SK-N-MC (cell line): ENCODE measurements around the gene SLC12A5.
A peak's percentile ranks its signal among the peaks of the same experiment; 100 is the strongest.

Experiments used
- DNase-seq: peaks from one replicate; pipeline ENCODE4 v3.0.0-alpha.2; 2011; ENCODE audit warnings: low read depth, low spot score
- H3K27ac ChIP-seq: fragments of 200-600 bp; sonication (generic); 2 replicates; pipeline ENCODE4 v1.5.1; 2016; ENCODE audit warnings: mixed run types
- H3K36me3 ChIP-seq: fragments of 200-600 bp; sonication (generic); 2 replicates; pipeline ENCODE4 v1.6.1; 2017; ENCODE audit warnings: antibody characterized with exemption, low read length, mixed read lengths; ENCODE audit not compliant: insufficient read depth
- H3K4me3 ChIP-seq: fragments of 200-600 bp; sonication (generic); 2 replicates; pipeline ENCODE4 v1.5.1; 2016
- H3K9ac ChIP-seq: fragments of 200-600 bp; sonication (generic); 2 replicates; pipeline ENCODE4 v1.8.0; 2017; ENCODE audit warnings: mixed run types, mixed read lengths; ENCODE audit not compliant: insufficient read length
- H3K9me3 ChIP-seq: fragments of 200-600 bp; sonication (generic); 2 replicates; pipeline ENCODE4 v1.6.1; 2017; ENCODE audit warnings: low read depth, mild to moderate bottlenecking, antibody characterized with exemption, low read length, moderate library complexity, mixed read lengths
- EZH2 ChIP-seq: fragments of 200-600 bp; sonication (generic); IDR thresholded peaks from one replicate; pipeline ENCODE4 v1.6.1; 2017; ENCODE audit warnings: antibody characterized with exemption
- FOXP2 ChIP-seq: optimal IDR thresholded peaks from 2 replicates; pipeline ENCODE3; 2011; ENCODE audit warnings: mild to moderate bottlenecking, moderate library complexity; ENCODE audit not compliant: insufficient read depth; ENCODE audit errors: extremely low read length, control extremely low read depth
- POLR2AphosphoS5 ChIP-seq: IDR thresholded peaks from 2 replicates; pipeline ENCODE4 v1.6.1; 2012; ENCODE audit warnings: mild to moderate bottlenecking, low read depth, low read length, borderline replicate concordance

The SLC12A5 gene

DNA sequence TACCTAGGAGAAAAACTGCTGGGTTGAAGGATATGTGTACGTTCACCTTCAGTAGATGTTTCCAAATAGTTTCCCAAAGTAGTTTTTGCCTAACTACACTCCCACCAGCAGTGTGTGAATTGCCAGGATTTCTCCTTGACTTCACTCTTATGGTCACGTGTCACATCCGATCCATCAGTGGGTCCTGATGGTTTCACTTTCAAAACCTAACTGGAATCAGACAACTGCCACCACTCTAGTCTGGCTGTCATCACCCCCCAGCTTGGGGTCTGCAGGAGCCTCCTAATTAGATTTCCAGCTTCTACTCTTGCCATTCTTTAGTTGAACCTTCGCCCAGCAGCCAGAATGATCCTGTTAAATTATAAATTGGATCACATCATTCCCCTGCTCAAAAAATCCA, 8.5 kb upstream of the SLC12A5 start:
- no peak for DNase-seq
- no peak overlapping the region for H3K9ac ChIP-seq
- H3K4me3 ChIP-seq: no peak overlapping the region
- no peaks in the 10 kb centered on the region for H3K36me3 ChIP-seq
- no peak overlapping the region for H3K27ac ChIP-seq
- TF ChIP-seq EZH2 (no peak), POLR2AphosphoS5 (no peak), FOXP2 (no peak)
- no peaks in the 10 kb centered on the region for H3K9me3 ChIP-seq

DNA sequence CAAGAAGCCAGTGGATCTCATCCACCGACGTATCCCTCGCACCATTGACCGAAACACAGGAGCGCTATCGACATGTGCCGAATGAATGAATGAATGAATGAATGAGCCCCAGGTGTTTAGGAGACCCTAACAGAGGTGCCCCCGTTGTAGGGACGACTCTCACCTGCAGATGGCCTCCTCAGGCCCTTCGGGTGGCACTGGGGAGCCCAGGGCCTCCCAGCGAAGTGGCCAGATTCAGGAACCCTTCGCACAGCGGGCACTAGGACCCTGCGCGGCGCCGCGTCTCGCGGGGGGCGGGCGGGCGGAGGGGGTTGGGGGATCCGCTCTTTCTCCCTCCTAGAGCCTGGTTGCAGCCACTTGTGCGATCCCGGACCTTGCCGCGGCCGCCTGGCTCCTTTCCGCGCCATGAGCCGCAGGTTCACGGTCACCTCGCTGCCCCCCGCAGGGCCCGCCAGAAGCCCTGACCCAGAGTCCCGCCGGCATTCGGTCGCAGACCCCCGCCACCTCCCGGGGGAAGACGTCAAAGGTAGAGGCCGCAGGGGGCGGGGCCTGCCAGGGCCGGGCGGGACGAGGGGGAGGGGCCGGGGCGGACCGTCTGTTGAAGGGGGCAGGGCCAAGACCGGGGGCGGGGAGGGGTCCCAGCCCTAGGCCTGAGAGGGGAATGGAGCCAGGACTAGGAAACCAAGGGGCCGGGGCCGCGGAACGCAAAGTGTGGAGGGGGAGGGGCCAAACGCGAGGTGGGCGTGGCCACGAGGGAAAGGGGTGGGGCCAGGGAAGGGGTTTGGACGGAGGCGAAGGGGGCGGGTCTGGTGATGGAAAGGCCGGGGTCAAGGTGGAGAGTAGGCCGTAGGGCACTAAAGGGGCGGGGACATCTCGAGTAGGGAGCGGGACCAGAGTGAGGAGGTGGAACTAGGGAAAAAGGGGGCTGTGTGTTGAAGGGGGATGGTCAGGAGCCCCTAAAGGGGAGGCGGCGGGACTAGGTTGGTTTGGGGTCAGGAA, 7.4 kb upstream of the SLC12A5 start:
- H3K9ac ChIP-seq: peak overlapping the region; percentile 77
- no peak for TF ChIP-seq EZH2
- no peak; the same call in 1 of the 2 replicates for TF ChIP-seq POLR2AphosphoS5
- TF ChIP-seq FOXP2: no peak
- H3K4me3 ChIP-seq: peak overlapping the region; percentile 92
- H3K36me3 ChIP-seq: no peaks in the 10 kb centered on the region
- no peak overlapping the region for H3K27ac ChIP-seq
- no peak for DNase-seq
- no peaks in the 10 kb centered on the region for H3K9me3 ChIP-seq

DNA sequence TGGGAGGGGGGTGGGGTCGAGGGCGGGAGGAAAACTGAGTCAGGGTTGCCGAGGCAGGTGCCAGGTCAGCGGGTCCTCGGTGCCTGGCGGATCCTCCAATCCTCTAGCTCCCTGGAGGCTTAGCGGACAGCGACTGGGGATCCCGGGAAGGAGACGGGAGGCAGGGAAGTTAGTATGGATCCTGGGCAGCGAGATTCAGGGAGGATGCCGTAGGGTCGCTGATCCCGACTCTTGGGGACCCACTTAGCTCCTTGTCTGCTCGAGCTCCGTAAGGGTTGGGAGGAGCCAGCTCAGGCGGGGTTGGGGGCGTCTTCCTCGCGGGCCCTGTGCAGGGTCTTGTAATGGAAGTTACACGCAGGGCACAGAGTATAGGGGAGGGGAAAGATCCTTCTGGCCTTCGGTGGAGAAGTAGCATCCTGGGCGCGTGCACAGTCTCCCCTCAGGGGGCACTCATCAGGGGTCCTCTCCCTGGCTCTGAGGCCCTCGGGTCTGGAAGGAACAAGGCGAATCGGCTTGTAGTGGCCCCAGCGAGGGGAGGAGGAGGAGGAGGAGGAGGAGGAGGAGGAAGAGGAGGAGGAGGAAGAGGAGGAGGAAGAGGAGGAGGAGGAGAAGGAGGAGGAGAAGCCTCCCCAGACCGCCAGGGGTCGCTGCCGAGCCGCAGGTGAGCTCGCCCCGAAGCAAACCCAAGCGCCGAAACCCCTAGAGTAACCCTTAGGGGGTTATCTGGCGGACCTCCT, 6.4 kb upstream of the SLC12A5 start:
- no peak for DNase-seq
- Histone ChIP-seq H3K36me3 (no peaks in the 10 kb centered on the region), H3K4me3 (peak overlapping the region; percentile 92), H3K27ac (no peak overlapping the region), H3K9ac (no peak overlapping the region), H3K9me3 (no peaks in the 10 kb centered on the region)
- TF ChIP-seq FOXP2 (no peak), EZH2 (no peak), POLR2AphosphoS5 (no peak)

DNA sequence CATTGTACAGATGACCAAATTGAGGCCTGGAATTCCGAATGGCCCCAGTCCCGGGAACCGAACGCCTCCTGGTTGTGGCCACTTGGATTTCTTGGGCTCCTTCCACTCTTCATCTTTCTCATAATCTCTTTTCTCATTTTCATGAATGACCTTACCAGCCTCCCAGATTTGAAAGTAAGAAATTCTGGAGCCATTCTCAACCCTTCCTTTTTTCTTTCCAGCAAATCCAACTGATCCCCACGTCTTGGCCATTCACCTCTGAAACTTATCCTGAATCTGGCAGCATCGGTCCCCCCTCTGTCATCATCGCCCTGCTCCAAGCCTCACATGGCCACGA, 5.9 kb upstream of the SLC12A5 start:
- Histone ChIP-seq H3K4me3 (no peak overlapping the region), H3K27ac (no peak overlapping the region), H3K9ac (no peak overlapping the region), H3K36me3 (no peaks in the 10 kb centered on the region), H3K9me3 (no peaks in the 10 kb centered on the region)
- TF ChIP-seq EZH2: no peak
- TF ChIP-seq FOXP2: no peak
- TF ChIP-seq POLR2AphosphoS5: no peak
- DNase-seq: no peak

DNA sequence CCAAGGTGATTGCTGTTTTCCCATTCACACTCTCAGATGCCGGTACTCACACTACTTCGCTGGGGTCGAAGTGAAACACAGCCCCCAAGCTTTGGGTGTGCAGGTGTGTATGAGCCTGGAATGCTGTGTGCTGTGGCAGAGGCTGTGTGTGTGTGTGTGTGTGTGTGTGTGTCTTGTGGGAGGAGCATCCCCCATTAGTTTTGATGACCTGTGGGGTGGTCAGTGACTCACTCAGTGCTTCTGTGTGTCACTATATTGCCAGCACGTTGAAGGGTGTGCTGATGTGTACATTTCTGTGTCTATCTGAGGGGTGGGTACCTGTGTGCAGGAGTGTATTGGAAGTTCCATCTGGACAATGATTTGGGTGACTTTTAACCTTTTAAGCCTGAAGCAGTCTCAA, 5.0 kb upstream of the SLC12A5 start:
- Histone ChIP-seq H3K4me3 (no peak overlapping the region), H3K36me3 (no peaks in the 10 kb centered on the region), H3K27ac (no peak overlapping the region), H3K9ac (no peak overlapping the region), H3K9me3 (no peaks in the 10 kb centered on the region)
- TF ChIP-seq POLR2AphosphoS5 (no peak), EZH2 (no peak), FOXP2 (no peak)
- no peak for DNase-seq

DNA sequence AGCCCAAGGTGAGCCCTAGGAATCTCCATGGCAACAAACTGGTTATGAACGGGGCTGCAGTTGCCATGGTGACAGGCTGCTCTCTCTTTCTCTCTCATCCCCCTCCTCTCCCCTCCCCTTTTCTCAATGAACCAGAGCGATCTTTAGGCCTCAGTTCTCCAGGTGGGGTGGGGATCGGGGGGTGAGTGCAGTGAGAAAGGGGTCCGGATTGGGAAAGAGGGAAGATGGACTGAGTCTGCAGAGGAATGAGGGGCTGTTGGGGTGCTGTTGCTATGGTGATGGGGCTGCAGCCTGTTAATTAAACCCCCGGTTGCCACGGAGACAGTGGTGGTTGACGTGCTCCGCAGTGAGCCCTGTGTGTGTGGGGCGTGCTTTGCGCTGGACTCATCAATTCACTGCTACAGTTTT, 3.6 kb upstream of the SLC12A5 start:
- H3K36me3 ChIP-seq: no peaks in the 10 kb centered on the region
- H3K27ac ChIP-seq: no peak overlapping the region
- H3K9ac ChIP-seq: no peak overlapping the region
- no peaks in the 10 kb centered on the region for H3K9me3 ChIP-seq
- DNase-seq: no peak
- H3K4me3 ChIP-seq: no peak overlapping the region
- TF ChIP-seq FOXP2: no peak

DNA sequence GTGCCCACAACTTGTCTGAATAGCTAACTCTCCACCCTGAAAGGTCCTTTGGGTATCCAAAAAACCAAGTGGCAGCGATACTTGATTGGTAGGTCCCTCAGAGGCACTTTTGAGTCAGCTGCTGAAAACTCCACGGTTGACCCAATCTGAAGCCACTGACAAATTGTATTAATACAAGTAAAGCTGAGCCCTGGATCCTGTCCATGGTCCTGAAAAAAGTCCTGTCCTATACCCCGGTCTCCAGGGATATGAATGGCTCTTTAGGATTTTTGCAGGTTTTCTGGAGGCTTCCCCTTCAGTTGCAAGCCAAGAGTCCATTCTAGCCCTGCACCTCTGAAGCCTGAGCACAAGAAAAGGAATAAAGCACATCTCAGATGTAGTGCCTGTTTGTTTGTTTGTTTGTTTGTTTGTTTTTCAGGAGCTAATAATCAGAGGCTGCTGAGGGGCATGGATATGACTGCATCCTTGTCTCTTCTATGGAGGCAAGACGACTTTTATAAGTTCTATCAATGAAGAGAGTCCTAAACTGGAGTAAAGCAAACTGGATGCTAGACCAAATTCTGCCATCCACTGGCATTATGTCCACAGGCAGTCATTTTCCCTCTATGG, 1.7 kb upstream of the SLC12A5 start:
- Histone ChIP-seq H3K36me3 (no peaks in the 10 kb centered on the region), H3K9ac (no peak overlapping the region), H3K4me3 (no peak overlapping the region), H3K9me3 (no peaks in the 10 kb centered on the region), H3K27ac (no peak overlapping the region)
- no peak for TF ChIP-seq FOXP2
- no peak for TF ChIP-seq EZH2
- no peak for TF ChIP-seq POLR2AphosphoS5
- DNase-seq: peak; percentile 26

DNA sequence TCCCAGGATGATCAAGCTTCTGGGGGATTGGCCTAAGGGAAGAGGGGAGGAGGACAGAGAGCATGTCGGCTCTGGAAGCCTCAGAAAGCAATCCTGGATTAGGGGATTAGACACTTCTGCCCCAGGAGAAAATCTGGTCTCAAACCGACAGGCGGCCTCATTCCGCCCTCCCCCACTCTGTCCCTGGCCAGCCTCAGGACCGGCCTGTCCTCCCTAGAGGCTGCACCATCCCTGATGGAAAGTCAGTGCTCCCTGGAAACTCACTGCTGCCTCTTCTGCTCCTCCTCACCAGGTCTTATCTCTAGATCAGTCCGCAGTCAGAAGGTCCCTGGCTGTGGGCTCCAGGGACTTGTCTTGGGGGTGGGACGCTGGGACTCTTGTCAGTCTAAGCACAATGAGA, 905 bp upstream of the SLC12A5 start:
- no peak for DNase-seq
- TF ChIP-seq POLR2AphosphoS5 (no peak), FOXP2 (no peak), EZH2 (no peak)
- H3K9me3 ChIP-seq: no peaks in the 10 kb centered on the region
- no peak overlapping the region for H3K4me3 ChIP-seq
- H3K27ac ChIP-seq: no peak overlapping the region
- H3K36me3 ChIP-seq: no peaks in the 10 kb centered on the region
- no peak overlapping the region for H3K9ac ChIP-seq
